Measurements from ENCODE around the gene LDLRAD3.

DNA sequence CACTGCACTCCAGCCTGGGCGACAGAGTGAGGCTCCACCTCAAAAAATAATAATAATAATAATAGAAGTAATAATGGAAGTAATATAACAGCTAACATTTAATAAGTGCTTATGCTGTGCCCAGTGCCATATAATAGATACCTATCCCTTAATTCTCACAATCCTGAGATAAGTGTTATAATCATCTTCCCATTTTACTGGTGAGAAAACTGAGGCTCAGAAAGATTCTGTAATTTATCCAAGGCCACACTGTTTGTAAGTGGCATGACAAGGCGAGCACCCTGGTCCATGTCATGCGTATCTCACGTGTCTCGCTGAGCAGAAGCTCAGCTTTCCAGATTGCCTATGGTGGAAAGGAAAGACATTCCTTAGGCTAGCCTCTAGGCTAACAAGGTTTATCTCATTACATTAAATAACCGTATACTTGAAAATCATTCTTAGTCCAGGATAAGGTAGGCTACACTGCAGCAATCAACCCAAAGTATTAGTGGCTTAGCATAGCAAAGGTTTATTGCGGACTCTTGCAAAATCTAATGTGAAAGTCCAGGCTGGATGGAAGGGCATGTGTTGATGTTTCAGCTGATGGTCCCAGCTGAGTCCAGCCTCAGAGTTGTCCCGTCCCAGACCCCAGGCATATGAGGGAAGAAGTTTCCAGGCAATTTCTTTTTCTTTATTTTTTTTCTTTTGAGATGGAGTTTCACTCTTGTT is 15.0 kb upstream of the LDLRAD3 start:
- TF ChIP-seq, protein P1, sequence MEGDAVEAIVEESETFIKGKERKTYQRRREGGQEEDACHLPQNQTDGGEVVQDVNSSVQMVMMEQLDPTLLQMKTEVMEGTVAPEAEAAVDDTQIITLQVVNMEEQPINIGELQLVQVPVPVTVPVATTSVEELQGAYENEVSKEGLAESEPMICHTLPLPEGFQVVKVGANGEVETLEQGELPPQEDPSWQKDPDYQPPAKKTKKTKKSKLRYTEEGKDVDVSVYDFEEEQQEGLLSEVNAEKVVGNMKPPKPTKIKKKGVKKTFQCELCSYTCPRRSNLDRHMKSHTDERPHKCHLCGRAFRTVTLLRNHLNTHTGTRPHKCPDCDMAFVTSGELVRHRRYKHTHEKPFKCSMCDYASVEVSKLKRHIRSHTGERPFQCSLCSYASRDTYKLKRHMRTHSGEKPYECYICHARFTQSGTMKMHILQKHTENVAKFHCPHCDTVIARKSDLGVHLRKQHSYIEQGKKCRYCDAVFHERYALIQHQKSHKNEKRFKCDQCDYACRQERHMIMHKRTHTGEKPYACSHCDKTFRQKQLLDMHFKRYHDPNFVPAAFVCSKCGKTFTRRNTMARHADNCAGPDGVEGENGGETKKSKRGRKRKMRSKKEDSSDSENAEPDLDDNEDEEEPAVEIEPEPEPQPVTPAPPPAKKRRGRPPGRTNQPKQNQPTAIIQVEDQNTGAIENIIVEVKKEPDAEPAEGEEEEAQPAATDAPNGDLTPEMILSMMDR (IDR thresholded peaks at IDR 0.05) = no peak
- no peak for TF ChIP-seq SIN3A (IDR thresholded peaks at IDR 0.05; ENCODE audit: borderline replicate concordance, insufficient read depth, low read depth, low read length)

Measured in Panc1 (cell line).